HCT116 (cell line): ENCODE data around the gene SMURF1. TPM values are rescaled to one million over a fixed set of nuclear protein-coding genes. Genes with fewer than 3 reads are reported as not detected.

Experiments used
- ATAC-seq: fragments of 200-7000 bp; cut with Tn5 transposase; 2 replicates; pipeline ENCODE4 v1.9.1; 2020; ENCODE audit warnings: mild to moderate bottlenecking, moderate library complexity
- BruUV-seq: library from RNA; stranded (reverse); fragments of 400-500 nt; replicated peaks from 2 replicates; lab custom pipeline; 2021; lab: Mats Ljungman, UMichigan
- CTCF ChIA-PET: fragments of 300-600 bp; sonication (Branson Sonifier 250); formaldehyde crosslinking; loops from one replicate; lab custom pipeline; 2021; ENCODE audit warnings: antibody characterized with exemption; lab: Charles Lee
- POLR2A ChIA-PET: fragments of 300-600, 350-600 bp; sonication (Branson Sonifier 250); formaldehyde crosslinking; loops from one replicate; lab custom pipeline; 2021; ENCODE audit warnings: antibody characterized with exemption; lab: Charles Lee
- RAD21 ChIA-PET, 2 experiments: fragments of 300-600 bp; sonication (Branson Sonifier 250); formaldehyde crosslinking; loops; one replicate each; lab custom pipeline; 2023; ENCODE audit warnings: low total read pairs in 2 of 2; ENCODE audit not compliant: uncharacterized antibody in 2 of 2, unreplicated experiment in 2 of 2, low non-redundant PET in 1 of 2; lab: Charles Lee
- DNase-seq: peaks from one replicate; pipeline ENCODE4 v3.0.0-alpha.2; 2010; ENCODE audit warnings: low read depth, low spot score
- H2AFZ ChIP-seq: fragments of 200-600 bp; shearing (Covaris generic), sonication (generic); 2 replicates; pipeline ENCODE4 v1.6.1; 2017; ENCODE audit warnings: low read depth, mixed run types, mixed read lengths, antibody characterized with exemption, low read length; ENCODE audit not compliant: poor library complexity, severe bottlenecking
- H3K27ac ChIP-seq: 2 replicates; pipeline ENCODE4 v1.5.1; 2012; ENCODE audit warnings: low read depth, low read length
- H3K27me3 ChIP-seq: fragments of 200-600 bp; sonication (generic); 2 replicates; pipeline ENCODE4 v1.6.1; 2016; ENCODE audit warnings: mixed run types, low read length, mixed read lengths; ENCODE audit not compliant: insufficient read depth
- H3K36me3 ChIP-seq, 2 experiments: fragments of 200-500 bp in 1 of 2; fragments of 200-600 bp in 1 of 2; sonication (Bioruptor generic) in 1 of 2; sonication (generic) in 1 of 2; 2 replicates each; pipeline versions ENCODE4 v1.5.1 to v1.6.1; 2014 to 2016; ENCODE audit warnings: low read length in 2 of 2, inconsistent platforms in 1 of 2, mixed read lengths in 1 of 2, mixed run types in 1 of 2; ENCODE audit not compliant: insufficient read depth in 2 of 2, control insufficient read depth in 1 of 2
- H3K4me1 ChIP-seq, 2 experiments: fragments of 200-600 bp in 1 of 2; sonication (generic) in 1 of 2; 2 replicates each; pipeline versions ENCODE4 v1.5.1 to v1.6.1; 2012 to 2017; ENCODE audit warnings: low read length in 2 of 2, inconsistent platforms in 1 of 2, mild to moderate bottlenecking in 1 of 2, mixed read lengths in 1 of 2, mixed run types in 1 of 2, moderate library complexity in 1 of 2; ENCODE audit not compliant: insufficient read depth in 2 of 2, control insufficient read depth in 1 of 2
- H3K4me2 ChIP-seq: fragments of 200-600 bp; sonication (generic); 2 replicates; pipeline ENCODE4 v1.6.1; 2017; ENCODE audit warnings: mixed run types, low read length, mixed read lengths
- H3K4me3 ChIP-seq, 2 experiments: fragments of 200-600 bp in 1 of 2; sonication (generic) in 1 of 2; replicated peaks in 1 of 2; 2 replicates each; pipeline ENCODE4 v1.5.1; 2011 to 2016; ENCODE audit warnings: low read length in 2 of 2, control low read depth in 1 of 2, low read depth in 1 of 2, mild to moderate bottlenecking in 1 of 2, mixed read lengths in 1 of 2, mixed run types in 1 of 2
- H3K79me2 ChIP-seq: fragments of 200-600 bp; sonication (generic); 2 replicates; pipeline ENCODE4 v1.6.1; 2017; ENCODE audit warnings: mild to moderate bottlenecking, mixed run types, low read length, moderate library complexity, mixed read lengths; ENCODE audit not compliant: insufficient read depth
- H3K9ac ChIP-seq: fragments of 200-600 bp; sonication (generic); 2 replicates; pipeline ENCODE4 v1.6.1; 2016; ENCODE audit warnings: low read length, mixed read lengths
- H3K9me2 ChIP-seq: fragments of 200-600 bp; sonication (generic), shearing (Covaris generic); 2 replicates; pipeline ENCODE4 v1.6.1; 2017; ENCODE audit warnings: mixed run types, mild to moderate bottlenecking, moderate library complexity; ENCODE audit not compliant: insufficient read depth
- H3K9me3 ChIP-seq, 2 experiments: fragments of 200-500 bp in 1 of 2; fragments of 200-600 bp in 1 of 2; sonication (Bioruptor generic) in 1 of 2; sonication (generic) in 1 of 2; 2 replicates each; pipeline ENCODE4 v1.6.1; 2014 to 2017; ENCODE audit warnings: low read length in 2 of 2, mixed read lengths in 2 of 2, inconsistent platforms in 1 of 2, low read depth in 1 of 2, mild to moderate bottlenecking in 1 of 2, mixed run types in 1 of 2, moderate library complexity in 1 of 2; ENCODE audit not compliant: control insufficient read depth in 1 of 2, insufficient read depth in 1 of 2
- H4K20me1 ChIP-seq: fragments of 200-600 bp; sonication (generic), shearing (Covaris generic); 2 replicates; pipeline ENCODE4 v1.6.1; 2017; ENCODE audit warnings: mixed run types, mild to moderate bottlenecking, moderate library complexity; ENCODE audit not compliant: insufficient read depth
- CBX3 ChIP-seq: IDR thresholded peaks from 2 replicates; pipeline ENCODE4 v1.6.1; 2012; ENCODE audit warnings: low read depth
- ELF1 ChIP-seq: IDR thresholded peaks from 2 replicates; pipeline ENCODE4 v1.6.1; 2012; ENCODE audit warnings: low read depth, borderline replicate concordance
- EZH2 ChIP-seq: fragments of 200-600 bp; sonication (generic); IDR thresholded peaks from 2 replicates; pipeline ENCODE4 v1.6.1; 2017; ENCODE audit warnings: antibody characterized with exemption, mixed run types
- EZH2phosphoT487 ChIP-seq: fragments of 200-600 bp; IDR thresholded peaks from 2 replicates; pipeline ENCODE4 v1.6.1; 2018; ENCODE audit warnings: antibody characterized with exemption, borderline replicate concordance
- JUND ChIP-seq: IDR thresholded peaks from 2 replicates; pipeline ENCODE4 v1.6.1; 2012
- REST ChIP-seq: IDR thresholded peaks from 2 replicates; pipeline ENCODE4 v1.6.1; 2012; ENCODE audit warnings: low read depth
- SIN3A ChIP-seq: IDR thresholded peaks from 2 replicates; pipeline ENCODE4 v1.6.1; 2012; ENCODE audit warnings: low read depth
- SP1 ChIP-seq: IDR thresholded peaks from 2 replicates; pipeline ENCODE4 v1.6.1; 2012; ENCODE audit warnings: low read depth
- SRF ChIP-seq: IDR thresholded peaks from 2 replicates; pipeline ENCODE4 v1.6.1; 2012; ENCODE audit warnings: low read depth
- TCF7L2 ChIP-seq: IDR thresholded peaks from 2 replicates; pipeline ENCODE4 v1.7.0; 2011; ENCODE audit warnings: borderline replicate concordance, inconsistent platforms; ENCODE audit not compliant: insufficient read depth, insufficient read length; ENCODE audit errors: extremely low read depth
- YY1 ChIP-seq: IDR thresholded peaks from 2 replicates; pipeline ENCODE4 v1.6.1; 2011; ENCODE audit warnings: low read length, low read depth, moderate library complexity, mild to moderate bottlenecking; ENCODE audit not compliant: insufficient replicate concordance; ENCODE audit errors: extremely low read depth
- ZBTB33 ChIP-seq: IDR thresholded peaks from 2 replicates; pipeline ENCODE4 v1.6.1; 2011; ENCODE audit warnings: mild to moderate bottlenecking, low read length, moderate library complexity; ENCODE audit not compliant: insufficient replicate concordance; ENCODE audit errors: extremely low read depth
- ZFX ChIP-seq: fragments of 450-650 bp; IDR thresholded peaks from 2 replicates; pipeline ENCODE4 v1.6.1; 2017
- ZNF274 ChIP-seq: fragments of 200-500 bp; sonication (Bioruptor generic); IDR thresholded peaks from 2 replicates; pipeline ENCODE4 v1.6.1; 2014; ENCODE audit warnings: mild to moderate bottlenecking, low read depth, low read length, inconsistent platforms
- intact Hi-C: fragments of 100-400 bp; cut with micrococcal nuclease; formaldehyde crosslinking; loops from 2 replicates; pipeline ENCODE4 v1.10.0; 2022
- total RNA-seq: library from RNA; stranded (reverse); gene quantifications from one replicate; pipeline ENCODE4 v1.2.1, GENCODE V29; 2021; ENCODE audit not compliant: unreplicated experiment

Gene SMURF1
- total RNA-seq, 1 experiment from 2014 or later, result 24.6 TPM

GRCh38 chr7:99039384-99039891 is 104.5 kb downstream of the SMURF1 start:
- Histone ChIP-seq H3K4me1 (peaks cover 0 to 4% of the 10 kb centered on the region in 2 experiments; a peak in 1 of 4 replicates), H3K27me3 (no peaks in the 10 kb centered on the region), H4K20me1 (no peaks in the 10 kb centered on the region), H3K4me3 (no peak overlapping the region), H2AFZ (no peak overlapping the region), H3K9ac (no peak overlapping the region), H3K4me2 (no peak overlapping the region), H3K79me2 (no peaks in the 10 kb centered on the region), H3K9me3 (no peaks in the 10 kb centered on the region), H3K36me3 (peaks cover 8 to 51% of the 10 kb centered on the region in 2 experiments), H3K9me2 (no peaks in the 10 kb centered on the region), H3K27ac (no peak overlapping the region)
- intact Hi-C loops, result no loop called here
- ChIA-PET RAD21 (interaction anchor here in 1 of 2 experiments (1.2 kb wide), 1 partner anchor 229 kb away, joined by 3 read pairs; no protein-coding TSS in a partner anchor), CTCF (interaction anchor here (1.2 kb wide), 1 partner anchor 274 kb away, joined by 3 read pairs; no protein-coding TSS in a partner anchor), POLR2A (no interaction called here)
- TF ChIP-seq ZNF274 (no peak), TCF7L2 (no peak), ZFX (no peak), EZH2phosphoT487 (no peak), SIN3A (no peak), ELF1 (no peak), SRF (no peak), EZH2 (no peak), REST (no peak), YY1 (no peak), ZBTB33 (no peak), CBX3 (no peak), JUND (no peak), SP1 (no peak)
- BruUV-seq, result no TSS peak
- ATAC-seq, result no peak
- no peak for DNase-seq
